ENCODE measurements around the gene RGN.
"Not testable (repeated sequence)": the region's sequence is repeated elsewhere in the genome, so short reads cannot be mapped to it uniquely, and the experiment has no call there.

RGN gene

GRCh38 chrX:47112316-47112954 is 34.2 kb downstream of the RGN start:
- no peak overlapping the region for H3K27ac ChIP-seq (ENCODE audit: low read depth, low read length)
- H3K9me3 ChIP-seq (ENCODE audit: control insufficient read depth in 5 of 5, low read length in 5 of 5): peaks cover 0 to 3% (median 0%) of the 10 kb centered on the region in 5 donors
- peaks cover 0 to 10% (median 0%) of the 10 kb centered on the region in 5 donors for H3K27me3 ChIP-seq (ENCODE audit: control insufficient read depth in 5 of 5, insufficient read depth in 4 of 5, low read length in 5 of 5)
- H3K4me3 ChIP-seq (ENCODE audit: low read depth in 1 of 5, low read length in 5 of 5): no peak overlapping the region
- H3K36me3 ChIP-seq (ENCODE audit: control insufficient read depth in 5 of 5, insufficient read depth in 5 of 5, low read length in 5 of 5): no peaks in the 10 kb centered on the region
- no peak overlapping the region for H3K9ac ChIP-seq (ENCODE audit: low read length in 5 of 5)
- peaks cover 0 to 5% (median 3%) of the 10 kb centered on the region in 5 donors for H3K4me1 ChIP-seq (ENCODE audit: control insufficient read depth in 5 of 5, insufficient read depth in 5 of 5, low read length in 5 of 5)

- H3K36me3 ChIP-seq (ENCODE audit: control insufficient read depth in 5 of 5, insufficient read depth in 5 of 5, low read length in 5 of 5); H3K9me3 ChIP-seq (ENCODE audit: control insufficient read depth in 5 of 5, low read length in 5 of 5); H3K9ac ChIP-seq (ENCODE audit: low read length in 5 of 5); H3K4me1 ChIP-seq (ENCODE audit: control insufficient read depth in 5 of 5, insufficient read depth in 5 of 5, low read length in 5 of 5); H3K4me3 ChIP-seq (ENCODE audit: low read depth in 1 of 5, low read length in 5 of 5); H3K27ac ChIP-seq (ENCODE audit: low read depth, low read length): not testable (repeated sequence)
- H3K27me3 ChIP-seq (ENCODE audit: control insufficient read depth in 5 of 5, insufficient read depth in 4 of 5, low read length in 5 of 5): peaks cover 0 to 10% (median 0%) of the 10 kb centered on the region in 5 donors
Observed at GRCh38 chrX:47116551-47117110, 38.4 kb downstream of the RGN start.

GRCh38 chrX:47124466-47124865 is 46.2 kb downstream of the RGN start:
- not testable (repeated sequence) for H3K27ac ChIP-seq (ENCODE audit: low read depth, low read length); H3K4me3 ChIP-seq (ENCODE audit: low read depth in 1 of 5, low read length in 5 of 5); H3K27me3 ChIP-seq (ENCODE audit: control insufficient read depth in 5 of 5, insufficient read depth in 4 of 5, low read length in 5 of 5); H3K9ac ChIP-seq (ENCODE audit: low read length in 5 of 5); H3K36me3 ChIP-seq (ENCODE audit: control insufficient read depth in 5 of 5, insufficient read depth in 5 of 5, low read length in 5 of 5); H3K9me3 ChIP-seq (ENCODE audit: control insufficient read depth in 5 of 5, low read length in 5 of 5); H3K4me1 ChIP-seq (ENCODE audit: control insufficient read depth in 5 of 5, insufficient read depth in 5 of 5, low read length in 5 of 5)

- Histone ChIP-seq H3K36me3 (ENCODE audit: control insufficient read depth in 5 of 5, insufficient read depth in 5 of 5, low read length in 5 of 5) (no peaks in the 10 kb centered on the region), H3K4me3 (ENCODE audit: low read depth in 1 of 5, low read length in 5 of 5) (peak overlapping the region; percentile 68 to 91 (median 82)), H3K27ac (ENCODE audit: low read depth, low read length) (peak overlapping the region; percentile 67), H3K9me3 (ENCODE audit: control insufficient read depth in 5 of 5, low read length in 5 of 5) (no peaks in the 10 kb centered on the region), H3K4me1 (ENCODE audit: control insufficient read depth in 5 of 5, insufficient read depth in 5 of 5, low read length in 5 of 5) (peaks cover 0 to 4% (median 0%) of the 10 kb centered on the region in 5 donors), H3K9ac (ENCODE audit: low read length in 5 of 5) (peak overlapping the region in 4 of 5 donors; percentile 43 to 67 (median 58)), H3K27me3 (ENCODE audit: control insufficient read depth in 5 of 5, insufficient read depth in 4 of 5, low read length in 5 of 5) (peaks cover 0 to 5% (median 4%) of the 10 kb centered on the region in 5 donors)
Observed at GRCh38 chrX:47129157-47129898, 51.1 kb downstream of the RGN start.

GRCh38 chrX:47129899-47130358 is 51.7 kb downstream of the RGN start:
- Histone ChIP-seq H3K27ac (ENCODE audit: low read depth, low read length) (peak overlapping the region; percentile 67), H3K4me3 (ENCODE audit: low read depth in 1 of 5, low read length in 5 of 5) (peak overlapping the region; percentile 68 to 91 (median 82)), H3K9ac (ENCODE audit: low read length in 5 of 5) (peak overlapping the region in 3 of 5 donors; percentile 53 to 67 (median 63)), H3K36me3 (ENCODE audit: control insufficient read depth in 5 of 5, insufficient read depth in 5 of 5, low read length in 5 of 5) (no peaks in the 10 kb centered on the region), H3K9me3 (ENCODE audit: control insufficient read depth in 5 of 5, low read length in 5 of 5) (no peaks in the 10 kb centered on the region), H3K27me3 (ENCODE audit: control insufficient read depth in 5 of 5, insufficient read depth in 4 of 5, low read length in 5 of 5) (peaks cover 0 to 4% (median 1%) of the 10 kb centered on the region in 5 donors), H3K4me1 (ENCODE audit: control insufficient read depth in 5 of 5, insufficient read depth in 5 of 5, low read length in 5 of 5) (peaks cover 0 to 4% (median 0%) of the 10 kb centered on the region in 5 donors)

- no peak overlapping the region for H3K9ac ChIP-seq (ENCODE audit: low read length in 5 of 5)
Observed at GRCh38 chrX:47133493-47133892, 55.2 kb downstream of the RGN start.

GRCh38 chrX:47135650-47136049 is 57.4 kb downstream of the RGN start:
- not testable (repeated sequence) for H3K9me3 ChIP-seq (ENCODE audit: control insufficient read depth in 5 of 5, low read length in 5 of 5); H3K4me1 ChIP-seq (ENCODE audit: control insufficient read depth in 5 of 5, insufficient read depth in 5 of 5, low read length in 5 of 5); H3K27ac ChIP-seq (ENCODE audit: low read depth, low read length); H3K4me3 ChIP-seq (ENCODE audit: low read depth in 1 of 5, low read length in 5 of 5); H3K9ac ChIP-seq (ENCODE audit: low read length in 5 of 5)
- H3K27me3 ChIP-seq (ENCODE audit: control insufficient read depth in 5 of 5, insufficient read depth in 4 of 5, low read length in 5 of 5): peaks cover 0 to 14% (median 0%) of the 10 kb centered on the region in 5 donors
- H3K36me3 ChIP-seq (ENCODE audit: control insufficient read depth in 5 of 5, insufficient read depth in 5 of 5, low read length in 5 of 5): peaks cover 0 to 11% (median 6%) of the 10 kb centered on the region in 5 donors

More at GRCh38 chrX:47133493-47133892, 55.2 kb downstream of the RGN start:
- H3K4me1 ChIP-seq (ENCODE audit: control insufficient read depth in 5 of 5, insufficient read depth in 5 of 5, low read length in 5 of 5): peaks cover 0 to 1% (median 0%) of the 10 kb centered on the region in 5 donors
- H3K4me3 ChIP-seq (ENCODE audit: low read depth in 1 of 5, low read length in 5 of 5): no peak overlapping the region
- H3K27ac ChIP-seq (ENCODE audit: low read depth, low read length): no peak overlapping the region
- no peaks in the 10 kb centered on the region for H3K9me3 ChIP-seq (ENCODE audit: control insufficient read depth in 5 of 5, low read length in 5 of 5)
- peaks cover 0 to 4% (median 0%) of the 10 kb centered on the region in 5 donors for H3K27me3 ChIP-seq (ENCODE audit: control insufficient read depth in 5 of 5, insufficient read depth in 4 of 5, low read length in 5 of 5)
- no peaks in the 10 kb centered on the region for H3K36me3 ChIP-seq (ENCODE audit: control insufficient read depth in 5 of 5, insufficient read depth in 5 of 5, low read length in 5 of 5)

- Histone ChIP-seq H3K9me3 (ENCODE audit: control insufficient read depth in 5 of 5, low read length in 5 of 5) (peaks cover 0 to 3% (median 0%) of the 10 kb centered on the region in 5 donors), H3K27ac (ENCODE audit: low read depth, low read length) (no peak overlapping the region), H3K36me3 (ENCODE audit: control insufficient read depth in 5 of 5, insufficient read depth in 5 of 5, low read length in 5 of 5) (peaks cover 0 to 22% (median 11%) of the 10 kb centered on the region in 5 donors), H3K4me3 (ENCODE audit: low read depth in 1 of 5, low read length in 5 of 5) (no peak overlapping the region), H3K9ac (ENCODE audit: low read length in 5 of 5) (no peak overlapping the region), H3K4me1 (ENCODE audit: control insufficient read depth in 5 of 5, insufficient read depth in 5 of 5, low read length in 5 of 5) (peaks cover 0 to under 1% (median 0%) of the 10 kb centered on the region in 5 donors), H3K27me3 (ENCODE audit: control insufficient read depth in 5 of 5, insufficient read depth in 4 of 5, low read length in 5 of 5) (peaks cover 0 to 10% (median 0%) of the 10 kb centered on the region in 5 donors)
Observed at GRCh38 chrX:47138171-47138570, 59.9 kb downstream of the RGN start.

Measured in subcutaneous abdominal adipose tissue (tissue), 5 donors.